ENCODE measurements around the gene MAF. TPM values are rescaled to one million over a fixed set of nuclear protein-coding genes. Genes with fewer than 3 reads are reported as not detected.

Gene MAF
- total RNA-seq, 1 donor from 2014 or later: 19.6 TPM

GRCh38 chr16:79562166-79562823 lies 38.2 kb downstream of the MAF start:
- peak; percentile 62 for ATAC-seq
- no peak for DNase-seq (ENCODE audit: missing footprints)
- intact Hi-C loops (cut with DNase I): no loop called here

- DNase-seq (ENCODE audit: missing footprints) (no peak), ATAC-seq (no peak)
- intact Hi-C loops (cut with DNase I): no loop called here
These were observed 38.8 kb downstream of the MAF start for GRCh38 chr16:79561729-79562128.

GRCh38 chr16:79560923-79561322 lies 39.6 kb downstream of the MAF start:
- intact Hi-C loops (cut with DNase I): no loop called here

GRCh38 chr16:79560318-79560717 lies 40.2 kb downstream of the MAF start:
- intact Hi-C loops (cut with DNase I): no loop called here
- ATAC-seq (no peak), DNase-seq (ENCODE audit: missing footprints) (no peak)

More at GRCh38 chr16:79560923-79561322, 39.6 kb downstream of the MAF start:
- no peak for DNase-seq (ENCODE audit: missing footprints)
- ATAC-seq: no peak

- intact Hi-C loops (cut with DNase I): no loop called here
- ATAC-seq (no peak), DNase-seq (ENCODE audit: missing footprints) (no peak)
These were observed 41.0 kb downstream of the MAF start for GRCh38 chr16:79559532-79559931.

- ATAC-seq: no peak
- intact Hi-C loops (cut with DNase I): no loop called here
These were observed 43.1 kb downstream of the MAF start for GRCh38 chr16:79557421-79557820.

GRCh38 chr16:79554912-79555311 lies 45.6 kb downstream of the MAF start:
- ATAC-seq (no peak), DNase-seq (ENCODE audit: missing footprints) (no peak)
- intact Hi-C loops (cut with DNase I): no loop called here

More at GRCh38 chr16:79557421-79557820, 43.1 kb downstream of the MAF start:
- DNase-seq (ENCODE audit: missing footprints): no peak

- intact Hi-C loops (cut with DNase I): no loop called here
- ATAC-seq: no peak
- DNase-seq (ENCODE audit: missing footprints): no peak
These were observed 50.2 kb downstream of the MAF start for GRCh38 chr16:79550373-79550772.

- DNase-seq (ENCODE audit: missing footprints) (no peak), ATAC-seq (no peak)
- intact Hi-C loops (cut with DNase I): no loop called here
These were observed 53.5 kb downstream of the MAF start for GRCh38 chr16:79547085-79547484.
